Activated T-helper 1 cell treated with anti-CD3 and anti-CD28 coated beads, Interleukin-12 subunit alpha, Interleukin-12 subunit beta, Interleukin-2, Interleukin-4 antibody, amounts not matched to agents 30 ng/mL and 10 ng/mL and 1 ng/mL, durations not matched to agents 14 hours and 24 hours and 36 hours (primary cell): ENCODE measurements around the gene SLC1A1. TPM values are rescaled to one million over a fixed set of nuclear protein-coding genes. Genes with fewer than 3 reads are reported as not detected.

Experiments
- DNase-seq: peaks from one replicate; pipeline ENCODE4 v3.0.0; 2021; ENCODE audit warnings: low spot score
- H3K27ac Mint-ChIP-seq: one replicate; pipeline ENCODE4 v1.8.0; 2021; ENCODE audit warnings: mild to moderate bottlenecking, mixed read lengths
- H3K27me3 Mint-ChIP-seq: one replicate; pipeline ENCODE4 v1.8.0; 2022; ENCODE audit warnings: mild to moderate bottlenecking, moderate library complexity, mixed read lengths; ENCODE audit not compliant: insufficient read depth
- H3K36me3 Mint-ChIP-seq: one replicate; pipeline ENCODE4 v1.8.0; 2021; ENCODE audit warnings: low read depth, mixed read lengths
- H3K4me1 Mint-ChIP-seq: one replicate; pipeline ENCODE4 v1.8.0; 2021; ENCODE audit warnings: low read depth, mixed read lengths
- H3K4me3 Mint-ChIP-seq: one replicate; pipeline ENCODE4 v1.8.0; 2021; ENCODE audit warnings: mild to moderate bottlenecking, moderate library complexity, mixed read lengths
- H3K9me3 Mint-ChIP-seq: one replicate; pipeline ENCODE4 v1.8.0; 2021; ENCODE audit warnings: mixed read lengths
- intact Hi-C: fragments of 100-400 bp; cut with micrococcal nuclease; formaldehyde crosslinking; loops from one replicate; pipeline ENCODE4 v1.15.1; 2024
- total RNA-seq: library from RNA; stranded (reverse); gene quantifications from 2 replicates; pipeline ENCODE4 v1.2.3, GENCODE V29; 2022

SLC1A1 gene
- total RNA-seq, 1 donor from 2014 or later, result not detected

- H3K4me3 Mint-ChIP-seq, result no peak overlapping the region
- no peaks in the 10 kb centered on the region for H3K36me3 Mint-ChIP-seq
- intact Hi-C loops, result no loop called here
- H3K9me3 Mint-ChIP-seq, result no peaks in the 10 kb centered on the region
- H3K4me1 Mint-ChIP-seq, result peaks cover 13% of the 10 kb centered on the region
- no peak for DNase-seq
- H3K27me3 Mint-ChIP-seq, result peaks cover 41% of the 10 kb centered on the region
- H3K27ac Mint-ChIP-seq, result no peak overlapping the region
These were observed 4.5 kb downstream of the SLC1A1 start for GRCh38 chr9:4494806-4495205.

DNA sequence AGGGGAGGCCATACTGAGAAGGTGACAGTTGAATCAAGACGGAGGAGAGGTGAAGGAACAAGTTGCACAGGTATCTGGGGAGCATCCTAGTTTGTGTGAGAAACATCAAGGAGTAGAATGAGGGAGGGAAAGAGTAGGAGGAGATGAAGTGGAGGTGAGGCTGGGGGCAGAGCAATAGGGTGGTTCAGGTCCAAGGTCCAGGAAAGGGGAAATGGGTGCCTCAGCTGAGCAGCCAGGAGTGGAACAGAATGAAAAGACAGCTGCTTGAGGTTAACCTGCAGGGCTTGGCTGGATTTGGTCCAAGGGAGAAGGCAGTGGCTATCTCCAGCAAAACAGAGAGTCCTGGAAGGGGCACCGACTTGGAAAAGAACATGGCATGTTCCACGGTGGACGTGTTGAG, 5.3 kb downstream of the SLC1A1 start:
- intact Hi-C loops, result no loop called here
- peaks cover 13% of the 10 kb centered on the region for H3K4me1 Mint-ChIP-seq
- peaks cover 38% of the 10 kb centered on the region for H3K27me3 Mint-ChIP-seq
- no peak for DNase-seq
- no peak overlapping the region for H3K4me3 Mint-ChIP-seq
- no peaks in the 10 kb centered on the region for H3K9me3 Mint-ChIP-seq
- H3K27ac Mint-ChIP-seq, result no peak overlapping the region
- H3K36me3 Mint-ChIP-seq, result no peaks in the 10 kb centered on the region

DNA sequence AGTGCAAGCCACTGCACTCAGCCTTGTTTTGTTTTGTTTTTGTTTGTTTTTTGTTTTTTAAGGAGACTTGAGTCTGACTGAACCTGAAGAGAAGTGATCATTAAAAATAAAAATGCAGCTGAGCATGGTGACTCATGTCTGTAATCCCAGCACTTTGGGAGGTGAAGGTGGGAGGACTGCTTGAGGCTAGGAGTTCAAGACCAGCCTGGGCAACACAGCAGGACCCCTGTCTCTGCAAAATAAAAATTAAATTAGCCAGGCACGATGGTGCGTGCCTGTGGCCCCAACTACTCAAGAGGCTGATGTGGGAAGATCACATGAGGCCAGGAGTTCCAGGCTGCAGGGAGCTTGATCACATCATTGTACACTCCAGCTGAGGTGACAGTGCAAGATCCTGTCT, 6.2 kb downstream of the SLC1A1 start:
- Mint-ChIP-seq H3K27me3 (peaks cover 30% of the 10 kb centered on the region), H3K27ac (no peak overlapping the region)
- intact Hi-C loops, result no loop called here

DNA sequence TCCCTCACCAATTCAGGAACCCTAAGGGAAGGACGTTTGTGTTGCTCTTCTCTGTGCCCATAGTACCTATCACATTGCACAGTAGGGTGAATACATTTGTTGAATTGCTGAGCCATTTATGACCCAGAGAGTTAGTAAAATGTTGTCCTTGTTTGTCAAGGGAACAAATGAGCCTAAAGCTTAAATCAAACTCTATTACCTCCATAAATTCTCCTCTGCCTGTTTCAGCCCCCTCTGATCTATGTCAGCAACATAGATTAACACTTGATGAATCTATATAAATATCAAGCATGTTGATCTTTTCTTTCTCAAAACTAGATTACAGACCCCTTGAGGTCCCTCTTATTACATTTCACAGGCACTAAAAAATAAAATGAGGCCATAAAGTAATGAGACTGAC, 7.1 kb downstream of the SLC1A1 start:
- H3K9me3 Mint-ChIP-seq, result no peaks in the 10 kb centered on the region
- H3K36me3 Mint-ChIP-seq, result no peaks in the 10 kb centered on the region
- intact Hi-C loops, result no loop called here

More for the DNA sequence above, 6.2 kb downstream of the SLC1A1 start:
- no peaks in the 10 kb centered on the region for H3K9me3 Mint-ChIP-seq
- H3K4me3 Mint-ChIP-seq, result no peak overlapping the region
- no peaks in the 10 kb centered on the region for H3K36me3 Mint-ChIP-seq
- H3K4me1 Mint-ChIP-seq, result peaks cover 5% of the 10 kb centered on the region
- DNase-seq, result no peak

DNA sequence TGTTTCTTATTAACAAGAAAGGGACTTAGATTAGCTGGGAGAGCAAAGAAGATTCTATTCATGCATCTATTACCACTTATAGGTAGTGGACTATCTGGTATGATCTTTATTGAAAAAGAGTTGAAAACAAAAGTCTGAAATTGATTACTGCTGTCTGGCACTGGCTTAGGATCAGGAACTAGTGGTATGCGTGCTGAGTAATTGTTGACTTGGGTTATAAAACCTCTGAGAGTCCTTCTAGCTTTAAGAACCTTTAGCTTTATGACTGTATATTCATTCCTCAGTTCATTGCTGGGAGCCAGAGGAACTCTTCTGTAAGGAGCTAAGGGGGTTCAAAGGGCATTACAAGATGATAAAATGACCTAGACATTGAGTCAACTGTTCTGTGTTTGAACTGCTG, 7.6 kb downstream of the SLC1A1 start:
- Mint-ChIP-seq H3K9me3 (no peaks in the 10 kb centered on the region), H3K4me3 (no peak overlapping the region), H3K27me3 (peaks cover 21% of the 10 kb centered on the region), H3K4me1 (no peaks in the 10 kb centered on the region), H3K36me3 (no peaks in the 10 kb centered on the region), H3K27ac (no peak overlapping the region)
- no peak for DNase-seq
- intact Hi-C loops, result no loop called here

More for the DNA sequence above, 7.1 kb downstream of the SLC1A1 start:
- Mint-ChIP-seq H3K27me3 (peaks cover 23% of the 10 kb centered on the region), H3K4me1 (no peaks in the 10 kb centered on the region), H3K4me3 (no peak overlapping the region), H3K27ac (no peak overlapping the region)
- no peak for DNase-seq

GRCh38 chr9:4499917-4500316, 9.6 kb downstream of the SLC1A1 start:
- Mint-ChIP-seq H3K27ac (no peak overlapping the region), H3K36me3 (no peaks in the 10 kb centered on the region), H3K27me3 (peaks cover 14% of the 10 kb centered on the region), H3K4me1 (no peaks in the 10 kb centered on the region), H3K4me3 (no peak overlapping the region), H3K9me3 (no peaks in the 10 kb centered on the region)
- intact Hi-C loops, result no loop called here
- no peak for DNase-seq

- DNase-seq, result no peak
- Mint-ChIP-seq H3K9me3 (no peaks in the 10 kb centered on the region), H3K27ac (no peak overlapping the region), H3K4me1 (no peaks in the 10 kb centered on the region), H3K4me3 (no peak overlapping the region), H3K36me3 (no peaks in the 10 kb centered on the region), H3K27me3 (peaks cover 9% of the 10 kb centered on the region)
- intact Hi-C loops, result no loop called here
These were observed 10.9 kb downstream of the SLC1A1 start for GRCh38 chr9:4501147-4501507.

- no peaks in the 10 kb centered on the region for H3K4me1 Mint-ChIP-seq
- peaks cover under 1% of the 10 kb centered on the region for H3K27me3 Mint-ChIP-seq
- no peak overlapping the region for H3K27ac Mint-ChIP-seq
- H3K4me3 Mint-ChIP-seq, result no peak overlapping the region
- intact Hi-C loops, result no loop called here
- DNase-seq, result no peak
- H3K9me3 Mint-ChIP-seq, result no peaks in the 10 kb centered on the region
- no peaks in the 10 kb centered on the region for H3K36me3 Mint-ChIP-seq
These were observed 12.2 kb downstream of the SLC1A1 start for GRCh38 chr9:4502444-4502843.

DNA sequence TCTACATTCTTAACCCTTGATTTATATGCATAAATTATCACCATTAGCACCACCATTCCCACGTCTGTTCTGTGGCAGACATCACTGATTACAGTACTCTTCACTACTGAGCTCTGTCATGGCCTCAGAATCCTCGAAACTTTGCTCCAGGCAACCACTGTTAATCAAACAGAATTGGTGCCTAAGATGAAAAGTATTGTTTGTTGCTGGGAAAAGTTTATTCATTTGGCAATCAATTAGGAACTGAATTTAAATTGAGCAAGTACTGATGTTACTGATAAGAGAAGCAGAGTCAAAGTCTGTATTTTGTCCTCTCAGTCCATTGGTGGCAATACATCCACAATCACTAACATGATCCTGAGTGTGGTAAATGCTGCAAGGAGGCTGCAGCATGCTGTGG, 12.8 kb downstream of the SLC1A1 start:
- Mint-ChIP-seq H3K36me3 (no peaks in the 10 kb centered on the region), H3K27ac (no peak overlapping the region), H3K4me3 (no peak overlapping the region), H3K27me3 (no peaks in the 10 kb centered on the region), H3K9me3 (no peaks in the 10 kb centered on the region), H3K4me1 (no peaks in the 10 kb centered on the region)
- DNase-seq, result no peak
- intact Hi-C loops, result no loop called here

DNA sequence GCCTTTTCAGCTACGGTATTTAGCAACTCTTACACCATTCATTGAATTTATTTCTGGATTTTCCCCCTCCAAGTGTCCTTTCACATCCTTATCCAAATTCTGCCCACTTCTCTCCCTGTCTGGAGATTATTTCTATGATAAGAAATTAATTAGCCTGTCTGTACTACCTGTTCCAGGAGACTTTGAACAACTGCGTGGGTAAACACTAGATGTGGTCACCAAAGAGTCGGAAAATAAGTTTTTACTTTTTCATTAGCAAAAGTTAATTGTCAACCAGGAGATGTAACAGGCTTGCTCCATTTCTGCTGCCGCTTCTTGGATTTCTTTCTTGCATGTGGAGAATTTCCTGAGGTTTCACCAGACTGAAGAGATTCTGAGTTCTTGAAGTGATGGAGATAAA, 14.0 kb downstream of the SLC1A1 start:
- Mint-ChIP-seq H3K36me3 (no peaks in the 10 kb centered on the region), H3K27ac (no peak overlapping the region), H3K9me3 (no peaks in the 10 kb centered on the region), H3K4me3 (no peak overlapping the region), H3K4me1 (no peaks in the 10 kb centered on the region), H3K27me3 (no peaks in the 10 kb centered on the region)
- intact Hi-C loops, result no loop called here
- DNase-seq, result no peak

DNA sequence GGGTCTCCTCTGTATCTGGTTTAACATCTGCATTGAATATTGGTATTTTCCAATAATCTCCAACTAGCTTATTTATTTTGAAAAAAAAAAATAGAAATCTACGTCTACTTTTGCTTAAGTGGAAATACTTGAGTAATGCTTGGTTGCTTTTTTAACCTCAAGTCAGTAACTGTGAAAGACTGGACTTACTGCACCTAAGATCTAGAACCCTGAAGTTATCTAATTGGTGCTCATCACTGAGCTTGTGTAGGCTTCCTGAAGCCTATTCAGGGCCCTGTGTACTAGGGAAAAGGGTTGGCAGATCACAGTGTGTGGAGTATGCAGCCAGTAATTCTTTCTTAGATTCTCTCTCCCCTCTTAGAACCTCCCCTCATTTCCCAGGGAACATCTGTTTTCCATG, 16.2 kb downstream of the SLC1A1 start:
- no peaks in the 10 kb centered on the region for H3K36me3 Mint-ChIP-seq
- H3K4me3 Mint-ChIP-seq, result no peak overlapping the region
- H3K27ac Mint-ChIP-seq, result no peak overlapping the region
- no peaks in the 10 kb centered on the region for H3K4me1 Mint-ChIP-seq
- no peaks in the 10 kb centered on the region for H3K9me3 Mint-ChIP-seq
- DNase-seq, result no peak
- intact Hi-C loops, result no loop called here
- no peaks in the 10 kb centered on the region for H3K27me3 Mint-ChIP-seq

- Mint-ChIP-seq H3K27me3 (no peaks in the 10 kb centered on the region), H3K27ac (no peak overlapping the region), H3K9me3 (no peaks in the 10 kb centered on the region), H3K4me3 (no peak overlapping the region), H3K36me3 (no peaks in the 10 kb centered on the region), H3K4me1 (no peaks in the 10 kb centered on the region)
- DNase-seq, result no peak
- intact Hi-C loops, result no loop called here
These were observed 17.2 kb downstream of the SLC1A1 start for GRCh38 chr9:4507306-4508130.

DNA sequence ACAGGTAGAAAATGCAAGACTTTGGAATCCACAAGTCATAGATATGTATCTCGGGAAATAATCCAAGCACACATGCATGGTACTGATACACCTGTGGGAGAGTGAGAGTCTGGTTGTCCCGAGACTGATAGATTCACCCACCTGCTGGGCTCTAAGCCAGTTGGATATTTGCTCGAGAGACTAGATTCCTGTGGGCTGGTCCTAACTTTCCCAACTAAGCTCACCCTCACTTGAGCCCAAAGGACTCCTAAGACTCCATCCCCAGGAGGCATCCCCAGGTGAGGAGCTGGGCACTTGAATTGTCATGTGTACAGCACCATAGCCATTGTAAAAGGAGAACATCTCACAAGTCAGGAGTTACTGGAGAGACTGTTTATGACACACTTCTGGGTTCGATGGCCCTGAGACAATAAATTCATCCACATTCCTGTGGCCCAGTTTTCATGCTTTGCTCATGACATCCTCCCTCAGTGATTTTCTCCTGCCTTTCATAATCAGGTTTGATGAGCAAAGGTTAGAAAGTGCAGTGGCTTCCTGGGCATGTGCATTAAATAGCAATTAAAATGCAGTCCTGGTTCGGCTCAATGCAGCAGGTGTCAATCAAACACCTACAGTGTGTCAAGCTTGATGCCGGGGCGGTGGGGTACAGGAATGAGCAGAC, 18.1 kb downstream of the SLC1A1 start:
- Mint-ChIP-seq H3K27me3 (peaks cover 7% of the 10 kb centered on the region), H3K4me1 (no peaks in the 10 kb centered on the region), H3K36me3 (no peaks in the 10 kb centered on the region), H3K4me3 (no peak overlapping the region), H3K27ac (no peak overlapping the region), H3K9me3 (no peaks in the 10 kb centered on the region)
- intact Hi-C loops, result no loop called here
- DNase-seq, result no peak
